HG02623 (cell line): ENCODE data around the gene SORT1.
"Not testable (repeated sequence)": the region's sequence is repeated elsewhere in the genome, so short reads cannot be mapped to it uniquely, and the experiment has no call there.

ENCODE experiments used
- ATAC-seq: cut with Tn5 transposase; IDR thresholded peaks from one replicate; pipeline ENCODE4 v1.9.1; 2021; ENCODE audit warnings: moderate library complexity; ENCODE audit not compliant: unreplicated experiment

SORT1 gene

GRCh38 chr1:109383087-109383779, 14.5 kb downstream of the SORT1 start:
- ATAC-seq = no peak

GRCh38 chr1:109381573-109381972, 16.1 kb downstream of the SORT1 start:
- no peak for ATAC-seq

- no peak for ATAC-seq
Measured at GRCh38 chr1:109379907-109380306, 17.8 kb downstream of the SORT1 start.

- no peak for ATAC-seq
Measured at GRCh38 chr1:109379422-109379821, 18.3 kb downstream of the SORT1 start.

GRCh38 chr1:109377698-109378097, 20.0 kb downstream of the SORT1 start:
- ATAC-seq = no peak

GRCh38 chr1:109373696-109374095, 24.0 kb downstream of the SORT1 start:
- ATAC-seq = not testable (repeated sequence)

- ATAC-seq = no peak
Measured at GRCh38 chr1:109373126-109373525, 24.6 kb downstream of the SORT1 start.

- no peak for ATAC-seq
Measured at GRCh38 chr1:109372281-109372680, 25.4 kb downstream of the SORT1 start.

- ATAC-seq = no peak
Measured at GRCh38 chr1:109371341-109371739, 26.4 kb downstream of the SORT1 start.

GRCh38 chr1:109370712-109371340, 26.9 kb downstream of the SORT1 start:
- ATAC-seq = no peak

- ATAC-seq = no peak
Measured at GRCh38 chr1:109369167-109369746, 28.5 kb downstream of the SORT1 start.

GRCh38 chr1:109368464-109368863, 29.3 kb downstream of the SORT1 start:
- ATAC-seq = no peak

- no peak for ATAC-seq
Measured at GRCh38 chr1:109367626-109368025, 30.1 kb downstream of the SORT1 start.

- ATAC-seq = no peak
Measured at GRCh38 chr1:109365642-109366204, 32.0 kb downstream of the SORT1 start.

GRCh38 chr1:109361649-109362048, 36.1 kb downstream of the SORT1 start:
- ATAC-seq = no peak

- no peak for ATAC-seq
Measured at GRCh38 chr1:109361069-109361468, 36.6 kb downstream of the SORT1 start.

GRCh38 chr1:109357616-109358015, 40.1 kb downstream of the SORT1 start:
- no peak for ATAC-seq

- ATAC-seq = no peak
Measured at GRCh38 chr1:109356915-109357314, 40.8 kb downstream of the SORT1 start.

GRCh38 chr1:109356505-109356904, 41.2 kb downstream of the SORT1 start:
- no peak for ATAC-seq

GRCh38 chr1:109354929-109355328, 42.8 kb downstream of the SORT1 start:
- no peak for ATAC-seq

- ATAC-seq = no peak
Measured at GRCh38 chr1:109351457-109351856, 46.3 kb downstream of the SORT1 start.

- no peak for ATAC-seq
Measured at GRCh38 chr1:109350655-109351054, 47.1 kb downstream of the SORT1 start.
